ENCODE data around the gene DPYD.

The DPYD gene

GRCh38 chr1:97382206-97382605 lies 538.6 kb downstream of the DPYD start:
- TF ChIP-seq CTCF (IDR thresholded peaks at IDR 0.05), result no peak
- intact Hi-C loops (cut with DNase I; ENCODE audit: low total_unique reads), result no loop called here
- Histone ChIP-seq H3K27me3 (no peaks in the 10 kb centered on the region), H3K27ac (no peak overlapping the region), H3K9me3 (no peaks in the 10 kb centered on the region), H3K36me3 (no peaks in the 10 kb centered on the region), H3K4me3 (no peak overlapping the region), H3K4me1 (peaks cover 0 to 13% (median 3%) of the 10 kb centered on the region in 4 donors)
- no peak for DNase-seq

- intact Hi-C loops (cut with DNase I; ENCODE audit: low total_unique reads), result no loop called here
- Histone ChIP-seq H3K4me1 (peaks cover 0 to 11% (median 3%) of the 10 kb centered on the region in 4 donors), H3K27me3 (no peaks in the 10 kb centered on the region), H3K36me3 (no peaks in the 10 kb centered on the region), H3K27ac (no peak overlapping the region), H3K4me3 (no peak overlapping the region), H3K9me3 (no peaks in the 10 kb centered on the region)
- no peak for DNase-seq
- no peak for TF ChIP-seq CTCF (IDR thresholded peaks at IDR 0.05)
Measured at GRCh38 chr1:97379387-97380075, 541.3 kb downstream of the DPYD start.

- no peak for TF ChIP-seq CTCF (IDR thresholded peaks at IDR 0.05)
- Histone ChIP-seq H3K27me3 (no peaks in the 10 kb centered on the region), H3K4me1 (peaks cover 0 to 1% (median under 1%) of the 10 kb centered on the region in 4 donors), H3K27ac (no peak overlapping the region), H3K9me3 (no peaks in the 10 kb centered on the region), H3K36me3 (no peaks in the 10 kb centered on the region), H3K4me3 (no peak overlapping the region)
- intact Hi-C loops (cut with DNase I; ENCODE audit: low total_unique reads), result no loop called here
- no peak for DNase-seq
Measured at GRCh38 chr1:97378596-97378995, 542.2 kb downstream of the DPYD start.

GRCh38 chr1:97377432-97378034 lies 543.3 kb downstream of the DPYD start:
- peaks cover 0 to 4% (median 0%) of the 10 kb centered on the region in 3 donors for H3K36me3 ChIP-seq
- no peak overlapping the region for H3K4me3 ChIP-seq
- no peak overlapping the region for H3K27ac ChIP-seq
- H3K4me1 ChIP-seq, result no peaks in the 10 kb centered on the region
- DNase-seq, result no peak
- no peaks in the 10 kb centered on the region for H3K27me3 ChIP-seq
- no peak for TF ChIP-seq CTCF (IDR thresholded peaks at IDR 0.05)
- intact Hi-C loops (cut with DNase I; ENCODE audit: low total_unique reads), result no loop called here
- H3K9me3 ChIP-seq, result no peaks in the 10 kb centered on the region

- no peak overlapping the region for H3K4me3 ChIP-seq
- intact Hi-C loops (cut with DNase I; ENCODE audit: low total_unique reads), result no loop called here
- H3K9me3 ChIP-seq, result no peaks in the 10 kb centered on the region
- H3K36me3 ChIP-seq, result peaks cover 0 to 4% (median 0%) of the 10 kb centered on the region in 3 donors
- no peak for TF ChIP-seq CTCF (IDR thresholded peaks at IDR 0.05)
- H3K27ac ChIP-seq, result no peak overlapping the region
- H3K4me1 ChIP-seq, result no peaks in the 10 kb centered on the region
- DNase-seq, result no peak
- H3K27me3 ChIP-seq, result no peaks in the 10 kb centered on the region
Measured at GRCh38 chr1:97373000-97373399, 547.8 kb downstream of the DPYD start.
